Measurements from ENCODE around the gene UBR4.

DNA sequence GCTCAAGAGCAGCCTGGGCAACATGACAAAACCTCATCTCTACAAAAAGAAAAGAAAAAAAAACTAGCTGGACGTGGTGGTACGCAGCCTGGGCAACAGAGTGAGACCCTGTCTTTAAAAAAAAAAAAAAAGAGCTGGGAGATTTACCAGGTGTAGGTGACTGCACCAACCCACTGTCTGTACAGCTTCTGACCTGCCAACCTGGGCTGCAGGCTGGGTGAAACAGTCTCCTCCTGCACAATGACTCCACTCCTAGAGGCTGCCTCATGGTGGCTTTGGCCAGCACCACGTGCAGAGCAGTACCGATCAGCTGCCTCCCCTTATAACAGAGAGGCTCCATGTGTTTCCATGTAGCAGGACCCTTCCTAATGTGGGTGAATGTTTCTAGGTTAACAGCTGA lies 45.2 kb upstream of the UBR4 start:
- TF ChIP-seq, protein P1, sequence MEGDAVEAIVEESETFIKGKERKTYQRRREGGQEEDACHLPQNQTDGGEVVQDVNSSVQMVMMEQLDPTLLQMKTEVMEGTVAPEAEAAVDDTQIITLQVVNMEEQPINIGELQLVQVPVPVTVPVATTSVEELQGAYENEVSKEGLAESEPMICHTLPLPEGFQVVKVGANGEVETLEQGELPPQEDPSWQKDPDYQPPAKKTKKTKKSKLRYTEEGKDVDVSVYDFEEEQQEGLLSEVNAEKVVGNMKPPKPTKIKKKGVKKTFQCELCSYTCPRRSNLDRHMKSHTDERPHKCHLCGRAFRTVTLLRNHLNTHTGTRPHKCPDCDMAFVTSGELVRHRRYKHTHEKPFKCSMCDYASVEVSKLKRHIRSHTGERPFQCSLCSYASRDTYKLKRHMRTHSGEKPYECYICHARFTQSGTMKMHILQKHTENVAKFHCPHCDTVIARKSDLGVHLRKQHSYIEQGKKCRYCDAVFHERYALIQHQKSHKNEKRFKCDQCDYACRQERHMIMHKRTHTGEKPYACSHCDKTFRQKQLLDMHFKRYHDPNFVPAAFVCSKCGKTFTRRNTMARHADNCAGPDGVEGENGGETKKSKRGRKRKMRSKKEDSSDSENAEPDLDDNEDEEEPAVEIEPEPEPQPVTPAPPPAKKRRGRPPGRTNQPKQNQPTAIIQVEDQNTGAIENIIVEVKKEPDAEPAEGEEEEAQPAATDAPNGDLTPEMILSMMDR (IDR thresholded peaks at IDR 0.05): no peak
- no peak for TF ChIP-seq POLR2A (IDR thresholded peaks at IDR 0.05)
